ENCODE data around the gene NOTCH1.
"Not testable (repeated sequence)": the region's sequence is repeated elsewhere in the genome, so short reads cannot be mapped to it uniquely, and the experiment has no call there.

The NOTCH1 gene

DNA sequence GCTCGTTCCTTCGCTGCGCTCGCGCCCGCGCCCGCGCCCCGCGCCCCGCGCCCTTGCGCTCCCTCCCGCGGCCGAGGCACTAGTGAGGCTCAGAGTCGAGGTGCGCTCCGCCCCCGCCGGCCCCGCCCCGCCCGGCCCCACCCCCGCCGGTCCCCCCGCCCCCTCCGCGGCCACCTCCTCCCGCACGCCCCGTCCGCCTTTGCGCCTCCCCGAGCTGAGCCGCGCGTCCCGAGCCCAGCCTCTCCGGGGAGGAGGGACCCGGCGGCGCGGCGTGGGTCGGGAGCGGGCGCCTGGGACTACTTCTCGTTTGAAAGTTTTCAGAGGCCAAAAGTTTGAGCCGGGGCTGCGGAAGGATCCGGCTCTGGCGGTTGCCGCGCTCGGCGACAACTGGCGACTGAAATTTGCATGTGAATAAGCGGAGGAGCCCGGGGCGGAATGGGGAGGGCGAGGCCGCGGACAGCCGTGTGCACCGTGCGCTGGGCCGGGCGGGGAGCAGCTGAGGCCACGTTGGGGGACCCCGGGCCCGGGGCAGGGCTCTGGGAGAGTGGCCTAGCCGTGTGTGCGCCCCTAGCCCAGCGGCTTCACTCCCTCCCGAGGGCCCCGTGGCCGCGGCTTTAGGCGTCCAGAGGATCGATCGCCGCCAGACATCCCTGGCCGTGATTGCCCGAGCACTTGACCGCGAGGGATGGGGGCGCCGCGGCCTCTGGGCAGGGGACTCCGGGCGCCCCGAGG lies at the start of gene NOTCH1:
Gene NOTCH1 (minus strand): TSS at position 84 of the 732 bp plus-strand sequence. CDS start 262 bp downstream, outside the sequence.
- peak; percentile 76 for DNase-seq (ENCODE audit: low read depth, low spot score)

DNA sequence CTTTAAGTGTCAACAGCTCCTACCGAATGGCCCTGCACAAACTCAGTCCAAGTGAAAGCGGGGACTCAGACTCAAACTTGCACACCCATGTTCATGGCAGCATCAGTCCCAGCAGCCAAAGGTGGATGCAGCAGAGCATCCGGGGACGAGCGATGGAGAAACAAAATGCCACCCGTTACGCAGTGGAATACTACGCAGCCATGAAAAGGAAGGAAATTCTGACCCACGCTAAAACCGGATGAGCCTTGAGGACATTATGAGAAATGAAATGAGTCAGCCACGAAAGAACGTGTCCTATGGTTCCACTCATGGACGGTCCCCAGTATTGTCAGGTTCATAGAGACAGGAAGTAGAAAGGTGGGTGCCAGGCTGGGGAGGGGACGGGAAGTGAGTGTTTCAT lies 48.6 kb upstream of the NOTCH1 start:
- DNase-seq (ENCODE audit: low read depth, low spot score), result no peak

DNA sequence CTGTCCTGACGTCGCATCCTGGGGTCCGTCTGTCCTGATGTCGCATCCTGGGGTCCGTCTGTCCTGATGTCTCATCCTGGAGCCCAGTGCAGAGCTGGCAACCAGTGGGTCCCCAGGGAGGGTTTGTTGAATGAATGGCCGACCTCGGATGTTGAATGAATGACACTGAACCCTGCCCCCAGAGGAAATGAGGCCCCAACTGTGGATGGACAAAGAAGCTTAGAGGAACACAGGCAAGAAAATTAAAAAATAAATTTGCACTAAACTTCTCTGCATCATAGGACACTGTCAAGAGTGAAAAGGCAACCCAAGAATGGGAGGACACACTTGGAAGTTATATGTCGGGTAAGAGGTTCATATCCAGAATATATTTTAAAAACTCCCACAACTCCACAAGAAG lies 47.7 kb upstream of the NOTCH1 start:
- DNase-seq (ENCODE audit: low read depth, low spot score), result no peak

DNA sequence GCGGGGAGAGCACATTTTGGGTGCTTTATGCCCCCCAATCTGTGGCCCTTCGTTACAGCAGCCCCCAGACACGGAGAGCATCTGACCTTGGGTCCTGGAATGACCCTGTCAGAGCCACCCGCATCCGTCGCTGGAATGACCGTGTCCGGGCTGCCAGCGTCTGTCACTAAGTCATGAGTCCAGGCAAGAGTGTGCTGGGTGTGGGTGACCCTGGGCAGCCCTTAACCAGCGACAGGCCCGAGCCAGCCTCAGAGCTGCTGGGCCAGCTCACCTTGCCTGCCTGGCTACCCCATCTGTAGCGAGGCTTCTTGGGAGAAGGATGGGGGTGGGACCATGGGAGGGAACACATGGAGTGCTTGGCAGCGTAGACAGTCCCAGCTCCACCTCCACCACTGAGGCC lies 46.8 kb upstream of the NOTCH1 start:
- no peak for DNase-seq (ENCODE audit: low read depth, low spot score)

DNA sequence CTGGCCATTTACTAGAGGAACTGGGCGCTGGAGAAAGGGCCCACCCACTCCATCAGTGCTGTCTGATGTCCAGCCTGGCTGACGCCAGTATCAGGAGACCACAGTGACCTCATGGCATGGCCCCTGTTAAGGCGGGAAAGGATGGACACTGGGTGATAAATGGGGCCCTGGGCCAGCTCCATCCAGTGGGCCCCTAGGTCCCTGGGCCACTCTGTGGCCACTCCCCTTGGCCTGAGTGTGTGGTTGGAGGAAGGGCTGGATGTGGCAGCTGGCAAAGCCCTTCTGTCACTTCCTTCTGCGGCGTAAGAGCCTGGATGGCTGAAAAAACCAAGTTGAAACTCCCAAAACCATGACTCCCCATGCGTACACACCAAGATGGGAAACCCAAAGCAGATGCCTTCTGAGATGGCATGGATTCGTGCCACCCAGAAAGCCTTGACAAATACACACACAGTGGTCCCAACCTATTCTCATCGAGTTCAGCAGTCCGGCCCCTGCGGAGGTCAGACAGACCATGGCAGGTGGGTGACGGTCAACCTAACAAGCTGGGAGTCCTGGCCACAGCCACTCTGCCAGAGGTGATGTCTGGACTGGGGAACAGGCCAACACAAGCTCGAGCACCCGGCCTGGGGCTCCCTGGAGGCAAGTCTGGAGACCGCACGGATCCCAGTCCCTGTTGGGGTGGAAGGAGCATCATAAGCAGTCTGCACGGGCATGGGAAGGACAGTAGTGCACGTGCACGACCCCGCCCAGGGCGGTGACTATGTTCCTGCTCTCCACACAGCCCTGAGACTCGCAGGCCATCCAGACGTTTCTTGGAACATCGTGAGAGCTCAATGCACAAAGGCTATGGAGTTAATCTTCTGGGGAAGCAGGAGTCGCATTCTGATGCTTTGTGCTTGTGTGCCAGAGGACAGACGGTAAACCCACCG lies 45.2 kb upstream of the NOTCH1 start:
- no peak for DNase-seq (ENCODE audit: low read depth, low spot score)

DNA sequence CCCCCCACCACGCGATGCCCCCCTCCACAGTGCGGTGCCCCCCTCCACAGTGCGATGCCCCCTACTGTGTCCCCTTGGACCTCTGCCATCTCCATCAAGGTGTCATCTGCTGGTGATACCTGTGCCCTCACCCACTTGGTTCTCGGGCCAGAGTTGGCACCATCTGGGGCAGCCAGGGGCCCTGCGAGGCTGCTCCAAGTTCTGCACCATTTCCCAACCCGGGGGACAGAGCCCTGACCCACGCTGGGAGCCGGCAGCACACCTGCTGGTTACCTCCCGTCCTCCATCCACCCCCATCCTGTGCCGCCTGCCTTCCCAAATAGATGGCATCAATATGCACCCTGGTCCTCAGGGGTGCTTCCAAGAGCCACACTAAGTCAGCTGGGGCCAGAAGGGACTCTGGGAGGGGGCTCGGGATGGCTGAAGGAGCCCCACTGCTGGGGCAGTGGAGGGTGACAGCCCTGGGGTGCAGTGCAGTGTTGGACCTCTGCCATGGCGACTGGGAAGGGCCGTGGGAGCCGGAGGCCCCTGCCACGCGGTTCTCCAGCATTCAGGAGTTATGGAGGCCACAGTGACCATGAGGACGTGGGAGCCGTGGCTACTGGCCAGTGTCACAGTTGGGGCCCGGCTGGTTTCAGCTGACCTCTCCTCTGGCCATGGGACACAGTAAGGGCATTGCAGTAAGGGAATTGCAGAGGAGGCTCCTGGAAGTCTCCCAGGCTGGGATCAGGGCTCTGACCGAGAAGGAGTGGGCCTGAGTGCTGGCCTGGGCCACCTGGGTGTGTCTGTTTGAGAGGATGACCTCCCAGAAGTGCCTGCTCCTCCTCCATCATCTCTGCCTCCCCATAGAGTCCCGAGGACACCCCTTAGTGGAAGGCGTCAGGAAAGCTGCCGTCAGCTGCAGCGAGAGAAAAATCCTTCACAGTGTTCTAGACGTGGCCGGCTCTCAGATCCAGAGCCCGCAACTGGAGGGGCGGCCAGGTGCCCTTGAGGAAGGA lies 44.2 kb upstream of the NOTCH1 start:
- DNase-seq (ENCODE audit: low read depth, low spot score), result no peak

DNA sequence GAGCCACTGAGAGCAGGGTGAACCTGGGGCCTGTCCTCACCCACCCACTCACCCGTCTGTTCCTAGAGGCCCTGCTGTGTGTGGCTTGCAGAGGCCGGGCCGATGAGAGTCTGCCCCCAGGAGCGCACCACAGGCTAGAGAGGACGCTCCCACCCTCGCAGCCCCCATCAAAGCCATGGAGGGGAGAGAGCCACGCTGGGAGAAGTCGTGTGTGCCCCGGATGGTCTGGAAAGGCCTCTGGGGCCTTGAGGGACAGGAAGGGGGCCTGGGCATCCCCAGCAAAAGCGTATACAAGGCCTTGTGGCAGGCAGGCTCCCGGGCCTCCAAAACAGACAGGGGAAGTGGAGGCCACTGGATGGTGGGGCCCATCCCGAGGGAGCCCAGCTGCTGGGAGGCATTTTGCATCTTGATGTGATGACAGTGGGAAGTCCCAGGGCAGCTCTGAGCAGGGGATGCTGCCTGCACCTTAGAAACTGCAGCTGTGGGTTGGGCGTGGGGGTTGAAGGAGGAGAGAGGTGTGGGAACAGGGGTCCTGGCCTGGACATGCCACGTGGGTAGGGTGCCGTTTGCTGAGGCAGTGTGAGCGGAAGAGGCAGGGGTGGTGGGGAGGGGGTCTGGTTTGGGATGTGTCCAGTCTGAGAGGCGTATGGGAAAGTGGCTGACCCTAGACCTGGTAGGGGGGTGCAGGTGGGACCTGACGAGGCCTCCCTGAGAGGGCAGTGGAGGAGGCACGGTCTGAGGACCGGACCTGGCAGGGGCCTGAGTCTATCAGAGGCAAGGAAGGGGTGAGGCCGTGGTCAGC lies 43.0 kb upstream of the NOTCH1 start:
- DNase-seq (ENCODE audit: low read depth, low spot score), result no peak

DNA sequence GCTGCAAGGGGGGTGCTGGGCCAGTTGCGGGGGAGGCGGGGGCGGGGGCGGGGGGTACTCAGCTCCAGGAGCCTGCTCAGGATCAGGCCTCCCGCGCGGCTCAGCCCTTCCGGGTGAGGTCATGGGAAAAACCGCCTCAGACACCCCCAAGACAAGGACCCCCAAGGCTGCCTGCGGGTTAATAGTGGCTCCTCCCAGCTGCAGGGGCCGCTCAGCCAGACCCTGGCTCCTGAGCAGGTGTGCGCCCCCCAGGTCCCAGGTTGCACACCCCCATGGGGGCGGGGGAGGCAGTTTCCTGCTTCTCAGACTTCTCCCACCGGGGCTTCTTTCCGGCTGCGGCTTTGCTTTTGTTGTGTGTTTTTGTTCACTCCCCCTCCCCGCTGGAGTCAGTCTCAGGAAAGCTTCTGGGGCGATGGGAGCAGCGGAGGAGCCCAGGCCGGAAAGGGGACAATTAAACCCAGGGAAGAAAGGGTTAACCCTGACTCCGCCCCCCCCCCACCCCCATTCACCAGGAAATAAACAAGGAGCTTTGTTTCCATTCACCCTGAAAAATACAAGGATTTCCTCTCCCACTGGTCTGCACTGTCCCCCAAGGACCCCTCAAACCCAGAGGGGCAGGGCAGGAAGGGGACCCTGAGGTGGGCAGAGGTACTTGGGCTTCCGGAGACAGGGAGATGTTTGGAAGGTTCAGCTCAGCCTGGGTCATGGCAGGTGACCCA lies 42.3 kb upstream of the NOTCH1 start:
- peak; percentile 96 for DNase-seq (ENCODE audit: low read depth, low spot score)

DNA sequence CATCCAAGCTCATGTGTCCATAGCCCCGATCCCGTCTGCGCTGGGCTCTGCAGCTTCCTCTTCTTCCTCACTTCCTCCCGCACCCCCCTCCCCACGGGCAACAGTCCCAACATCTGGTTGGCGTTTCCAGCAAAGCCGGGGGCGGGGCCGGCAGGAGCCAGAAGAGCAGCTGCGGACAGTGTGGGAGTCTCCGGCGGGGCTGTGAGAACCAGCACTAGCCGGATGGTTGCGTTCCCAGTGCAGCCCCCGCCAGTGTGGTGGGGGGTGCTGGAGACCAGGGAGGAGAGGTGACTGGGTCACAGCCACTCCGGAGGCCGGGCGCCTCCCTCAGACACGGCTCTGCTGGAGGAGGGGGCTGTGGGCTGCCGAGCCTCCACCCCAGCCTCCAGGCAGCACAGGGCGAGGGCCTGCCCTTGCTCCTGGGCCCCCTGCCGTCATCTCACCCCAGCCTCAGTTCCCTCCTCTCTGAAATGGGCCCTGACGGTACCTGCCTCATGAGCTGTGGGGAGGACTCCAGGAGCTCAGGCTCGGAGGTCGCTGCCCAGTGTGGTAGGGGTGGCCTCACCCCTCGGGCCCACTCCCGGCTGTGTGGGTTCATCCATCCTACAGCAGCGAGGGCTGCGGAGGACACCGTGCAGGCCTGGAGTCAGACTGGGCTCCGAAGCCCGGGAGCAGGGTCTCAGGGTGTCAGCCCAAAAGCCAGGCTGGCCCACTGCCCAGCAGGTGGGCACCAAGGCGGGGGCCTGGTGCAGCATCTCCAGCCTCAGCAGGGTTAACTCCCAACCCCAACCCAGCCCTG lies 41.5 kb upstream of the NOTCH1 start:
- DNase-seq (ENCODE audit: low read depth, low spot score), result peak; percentile 73

DNA sequence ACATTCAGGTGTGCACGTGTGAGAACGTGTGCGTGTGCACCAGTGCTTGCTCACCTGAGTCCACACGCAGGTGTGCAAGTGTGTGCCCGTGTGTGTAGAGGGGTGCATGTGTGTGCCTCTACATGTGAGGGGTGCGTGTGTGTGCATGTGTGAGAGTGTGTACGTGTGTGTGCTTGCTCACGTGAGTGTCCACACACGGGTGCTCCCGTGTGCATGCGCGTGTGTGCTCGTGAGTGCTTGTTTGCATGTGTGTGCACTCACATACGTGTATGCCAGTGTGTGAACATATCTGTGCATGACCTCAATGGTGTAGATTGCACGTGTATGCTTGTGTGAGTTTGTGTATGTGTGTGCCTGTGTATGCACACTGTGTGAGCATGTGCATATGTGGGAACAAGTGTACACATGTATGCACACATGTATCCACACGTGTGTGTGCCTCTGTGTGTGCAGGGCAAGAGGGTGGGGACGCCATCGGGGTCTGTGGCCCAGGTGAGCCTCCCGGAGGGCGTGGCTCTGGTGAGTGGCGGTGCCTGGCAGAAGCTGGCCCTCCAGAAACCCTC lies 40.6 kb upstream of the NOTCH1 start:
- no peak for DNase-seq (ENCODE audit: low read depth, low spot score)

DNA sequence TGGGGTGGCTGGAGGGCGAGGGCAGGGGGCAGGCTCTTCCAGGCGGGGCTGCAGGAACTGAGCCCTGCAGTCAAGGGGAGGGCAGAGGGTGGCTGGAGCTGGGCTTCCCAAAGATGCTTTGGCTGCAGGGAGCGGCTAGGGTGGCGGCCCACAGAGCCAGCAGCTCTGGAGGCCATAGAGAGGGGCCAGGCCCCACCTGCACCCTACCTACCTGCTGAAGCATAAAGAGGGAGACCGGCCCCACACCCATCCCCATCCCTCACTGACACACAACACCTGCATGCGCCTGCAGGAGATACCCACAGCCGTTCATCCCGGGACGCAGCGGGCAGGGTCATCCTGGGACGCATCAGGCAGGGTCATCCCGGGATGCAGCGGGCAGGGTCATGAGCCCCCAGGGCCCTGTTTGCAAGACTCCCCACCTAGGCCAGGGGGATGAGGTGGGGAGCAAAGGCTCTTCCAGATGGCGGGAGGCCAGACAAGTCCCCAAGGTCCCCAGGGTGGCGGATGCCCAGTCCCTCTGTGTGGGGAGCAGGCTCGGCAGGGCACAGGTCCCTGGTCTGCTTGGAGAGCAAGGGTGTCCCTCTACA lies 39.8 kb upstream of the NOTCH1 start:
- DNase-seq (ENCODE audit: low read depth, low spot score), result no peak

DNA sequence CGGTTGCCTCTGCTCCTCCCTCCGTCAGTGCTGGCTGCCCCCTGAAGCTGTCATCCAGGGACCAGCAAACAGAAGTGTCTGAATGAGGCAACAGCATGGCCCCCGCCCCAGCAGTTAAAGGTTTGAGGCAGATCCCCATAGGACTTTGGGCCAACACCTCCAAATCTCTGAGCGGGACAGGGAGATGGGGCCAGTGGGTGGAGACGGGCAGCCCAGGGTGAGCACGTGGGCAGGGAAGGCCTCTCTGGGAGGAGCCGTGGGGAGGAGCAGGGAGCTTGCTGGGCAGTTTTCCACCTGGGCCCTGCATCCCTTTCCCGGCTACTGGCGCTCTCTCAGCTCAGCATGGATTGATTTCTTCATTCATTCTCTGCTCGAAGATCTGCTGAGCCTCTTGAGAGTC lies 39.1 kb upstream of the NOTCH1 start:
- DNase-seq (ENCODE audit: low read depth, low spot score), result no peak

DNA sequence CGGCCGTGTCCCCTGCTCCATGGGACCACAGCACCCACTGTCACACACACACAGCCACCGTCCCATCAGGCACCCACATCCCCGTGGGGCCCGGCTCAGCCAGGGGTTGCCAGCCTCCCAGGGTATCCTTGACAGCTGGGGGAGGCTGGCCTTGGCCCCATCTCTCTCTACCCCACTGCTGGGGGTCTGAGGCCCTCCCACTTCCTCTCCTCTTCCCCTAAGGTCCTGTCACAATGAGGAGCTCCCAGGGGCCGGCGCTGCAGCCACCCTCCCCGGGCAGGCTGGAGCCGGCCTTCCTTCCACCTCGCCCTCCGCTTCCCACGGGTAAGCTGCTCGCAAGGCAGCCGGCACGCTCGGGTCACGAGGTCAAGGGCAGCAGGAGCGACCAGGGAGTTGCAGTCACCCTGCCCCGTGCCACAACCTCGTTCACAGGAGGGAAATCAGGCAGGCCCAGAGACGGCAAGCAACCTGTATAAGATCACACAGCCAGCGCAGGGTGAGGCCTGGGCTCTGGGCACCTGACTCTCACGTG lies 38.6 kb upstream of the NOTCH1 start:
- DNase-seq (ENCODE audit: low read depth, low spot score), result no peak

DNA sequence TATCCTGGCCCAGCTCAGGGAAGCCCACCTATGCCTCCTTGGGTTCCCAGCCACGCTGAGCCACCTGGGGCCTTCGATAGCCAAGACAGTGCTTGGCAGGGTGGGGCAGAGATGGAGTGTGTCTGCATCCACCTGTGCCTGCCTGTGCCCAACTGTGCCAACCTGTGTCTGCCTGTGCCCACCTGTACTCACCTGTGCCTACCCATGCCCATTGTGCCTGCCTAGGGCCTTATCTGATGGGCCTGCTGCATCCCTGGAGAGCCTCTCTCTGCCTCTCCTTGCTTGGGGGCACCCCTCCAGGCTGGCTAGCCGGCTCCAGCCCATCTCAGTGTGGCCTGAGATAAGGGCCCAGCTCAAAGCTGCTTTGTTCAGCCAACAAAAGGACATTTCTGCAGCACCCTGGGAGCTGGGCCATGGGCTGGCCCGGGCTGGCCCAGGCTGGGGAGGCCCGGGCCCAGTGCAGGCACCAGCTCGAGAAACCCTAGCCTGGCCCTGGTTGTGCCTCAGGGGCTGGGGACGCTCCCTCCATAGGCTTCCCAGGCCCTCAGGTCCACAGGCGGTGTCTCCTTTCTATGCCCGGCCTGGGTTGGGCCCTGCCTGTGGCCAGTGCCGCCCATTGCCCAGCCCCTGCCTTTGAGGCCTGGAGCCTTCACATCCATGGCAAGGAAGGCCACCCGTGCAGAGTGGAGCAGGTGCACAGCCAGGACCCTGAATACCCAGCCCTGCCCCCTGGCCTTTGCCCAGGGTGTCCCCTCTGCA lies 37.3 kb upstream of the NOTCH1 start:
- DNase-seq (ENCODE audit: low read depth, low spot score), result no peak

DNA sequence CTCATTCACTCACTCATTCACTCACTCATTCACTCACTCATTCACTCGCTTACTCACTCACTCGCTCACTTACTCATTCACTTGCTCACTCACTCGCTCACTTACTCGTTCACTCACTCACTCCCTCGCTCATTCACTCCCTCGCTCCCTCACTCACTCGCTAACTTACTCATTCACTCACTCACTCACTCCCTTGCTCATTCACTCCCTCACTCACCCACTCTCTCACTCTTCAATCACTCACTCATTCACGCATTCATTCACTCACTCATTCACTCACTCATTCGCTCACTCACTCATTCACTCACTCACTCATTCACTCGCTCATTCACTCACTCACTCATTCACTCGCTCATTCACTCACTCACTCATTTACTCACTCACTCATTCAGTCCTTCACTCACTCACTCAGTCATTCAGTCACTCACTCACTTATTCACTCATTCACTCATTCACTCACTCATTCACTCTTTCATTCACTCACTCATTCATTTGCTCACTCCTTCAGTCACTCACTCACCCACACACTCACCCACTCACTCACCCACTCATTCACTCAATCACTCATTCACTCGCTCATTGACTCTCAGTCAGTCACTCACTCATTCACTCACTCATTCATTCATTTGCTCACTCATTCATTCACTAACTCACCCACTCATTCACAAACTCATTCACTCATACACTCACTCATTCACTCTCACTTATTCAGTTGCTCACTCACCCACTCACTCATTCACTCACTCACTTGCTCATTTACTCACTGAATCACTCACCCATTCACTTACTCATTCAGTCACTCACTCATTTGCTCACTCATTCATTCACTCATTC lies 36.0 kb upstream of the NOTCH1 start:
- no peak for DNase-seq (ENCODE audit: low read depth, low spot score)

DNA sequence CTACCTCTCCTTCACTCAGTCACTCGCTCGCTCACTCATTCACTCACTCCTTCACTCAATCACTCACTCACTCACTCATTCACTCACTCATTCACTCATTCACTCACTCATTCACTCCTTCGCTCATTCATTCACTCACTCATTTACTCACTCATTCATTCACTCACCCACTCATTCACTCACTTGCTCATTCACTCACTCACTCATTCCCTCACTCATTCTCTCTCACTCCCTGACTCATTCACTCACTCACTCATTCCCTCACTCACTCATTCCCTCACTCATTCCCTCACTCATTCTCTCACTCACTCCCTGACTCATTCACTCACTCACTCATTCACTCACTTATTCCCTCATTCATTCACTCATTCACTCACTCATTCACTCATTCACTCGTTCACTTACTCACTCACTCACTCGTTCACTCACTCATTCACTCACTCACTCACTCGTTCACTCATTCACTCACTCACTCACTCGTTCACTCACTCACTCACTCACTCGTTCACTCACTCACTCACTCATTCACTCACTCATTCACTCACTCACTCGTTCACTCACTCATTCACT lies 33.9 kb upstream of the NOTCH1 start:
- not testable (repeated sequence) for DNase-seq (ENCODE audit: low read depth, low spot score)
